GM19438 (cell line): ENCODE measurements around the gene ARHGAP29.

Source experiments
- ATAC-seq: cut with Tn5 transposase; IDR thresholded peaks from one replicate; pipeline ENCODE4 v1.9.1; 2021; ENCODE audit warnings: low read depth; ENCODE audit not compliant: unreplicated experiment

ARHGAP29 gene

GRCh38 chr1:94265906-94266305, 28.5 kb upstream of the ARHGAP29 start:
- no peak for ATAC-seq

DNA sequence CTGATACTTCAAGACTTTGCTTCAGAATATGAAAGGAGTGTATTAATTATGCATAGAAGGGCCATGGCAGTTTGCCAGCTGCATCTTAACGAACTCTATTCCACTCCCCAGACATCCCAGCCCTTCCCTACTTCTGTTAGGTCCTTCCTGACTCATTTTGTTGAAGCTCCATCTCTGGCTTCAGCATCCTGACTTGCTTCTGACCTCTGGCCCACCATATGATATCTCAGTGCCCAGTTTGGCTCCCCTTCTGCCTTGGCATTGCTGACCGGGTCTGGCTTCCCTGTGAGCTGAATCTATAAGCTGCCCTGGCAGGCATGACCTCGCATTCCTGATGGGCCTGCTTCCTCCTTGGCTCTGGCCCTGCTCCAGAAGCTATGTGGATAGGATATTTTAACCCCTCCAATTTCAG, 27.6 kb upstream of the ARHGAP29 start:
- no peak for ATAC-seq

DNA sequence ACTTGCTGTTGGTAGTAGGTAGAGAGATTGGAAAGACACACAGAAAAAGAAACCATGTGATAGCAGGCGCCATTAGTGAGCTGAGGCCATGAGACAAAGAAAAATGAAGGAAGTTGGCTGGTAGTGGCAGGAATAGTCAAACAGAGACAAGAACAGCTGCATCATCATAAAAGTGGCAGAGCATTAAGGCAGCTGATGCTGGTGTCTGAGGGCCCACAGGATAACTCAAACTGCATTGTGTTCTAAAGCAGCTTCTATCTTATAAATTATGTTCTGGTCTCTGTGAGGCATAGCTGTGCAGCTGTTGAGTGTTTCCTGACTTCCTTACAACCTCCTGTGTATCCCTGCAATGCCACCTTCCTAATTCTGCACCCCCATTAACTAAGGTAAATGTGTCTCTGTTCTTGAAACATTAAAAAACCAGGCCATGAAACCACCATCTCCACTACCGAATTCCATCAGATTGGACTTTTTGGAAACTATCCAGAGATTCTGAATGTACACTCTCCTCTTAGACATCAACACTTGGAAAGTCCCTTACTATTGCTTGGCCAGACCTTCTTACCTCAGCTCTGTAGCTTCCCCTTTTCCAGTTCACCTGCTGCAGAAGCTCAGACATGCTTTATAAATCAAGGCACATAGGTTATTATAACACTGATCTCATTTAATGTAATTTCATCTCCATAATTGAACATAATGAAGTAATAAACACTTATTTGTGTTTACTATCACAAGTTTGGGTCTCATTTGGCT, 23.4 kb upstream of the ARHGAP29 start:
- ATAC-seq, result no peak

GRCh38 chr1:94259635-94260289, 22.4 kb upstream of the ARHGAP29 start:
- ATAC-seq, result no peak

DNA sequence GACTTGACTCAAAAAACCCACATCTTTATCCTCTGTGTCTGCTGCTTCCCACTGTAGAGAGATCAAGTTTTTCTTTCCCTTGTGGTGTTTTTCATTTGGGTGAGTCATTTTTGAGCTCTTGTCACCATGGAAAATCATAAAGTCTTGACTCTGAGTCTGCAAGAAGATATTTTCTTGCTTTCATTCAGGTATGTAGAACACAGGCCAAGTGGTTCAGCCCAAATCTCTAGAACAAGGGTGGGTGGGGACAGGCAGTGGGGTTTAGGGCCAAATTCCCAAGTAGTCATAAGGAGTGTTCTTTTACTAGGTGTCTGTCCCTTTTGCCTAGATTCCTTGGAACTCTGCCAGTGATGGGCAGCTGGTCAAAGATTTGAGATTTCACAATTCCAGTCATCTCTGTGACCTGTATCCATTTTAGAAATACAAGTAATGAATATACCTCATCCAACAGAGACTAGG, 21.5 kb upstream of the ARHGAP29 start:
- no peak for ATAC-seq

DNA sequence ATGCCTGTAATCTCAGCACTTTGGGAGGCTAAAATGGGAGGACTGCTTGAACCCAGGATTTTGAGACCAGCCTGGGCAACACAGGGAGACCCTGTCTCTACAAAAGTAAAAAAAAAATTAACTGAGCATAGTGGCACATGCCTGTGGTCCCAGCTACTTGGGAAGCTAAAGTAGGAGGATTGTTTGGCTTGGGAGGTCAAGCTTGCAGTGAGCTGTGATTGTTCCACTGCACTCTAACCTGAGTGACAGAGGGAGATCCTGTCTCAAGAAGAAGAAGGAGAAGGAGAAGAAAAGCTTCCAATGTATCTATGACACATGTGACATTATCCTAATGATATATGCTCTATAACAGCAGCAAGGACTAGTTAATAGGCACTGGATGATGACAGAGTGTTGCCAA, 20.1 kb upstream of the ARHGAP29 start:
- ATAC-seq, result no peak

- no peak for ATAC-seq
Observed at GRCh38 chr1:94255476-94255875, 18.1 kb upstream of the ARHGAP29 start.

GRCh38 chr1:94254073-94254810, 16.9 kb upstream of the ARHGAP29 start:
- no peak for ATAC-seq

DNA sequence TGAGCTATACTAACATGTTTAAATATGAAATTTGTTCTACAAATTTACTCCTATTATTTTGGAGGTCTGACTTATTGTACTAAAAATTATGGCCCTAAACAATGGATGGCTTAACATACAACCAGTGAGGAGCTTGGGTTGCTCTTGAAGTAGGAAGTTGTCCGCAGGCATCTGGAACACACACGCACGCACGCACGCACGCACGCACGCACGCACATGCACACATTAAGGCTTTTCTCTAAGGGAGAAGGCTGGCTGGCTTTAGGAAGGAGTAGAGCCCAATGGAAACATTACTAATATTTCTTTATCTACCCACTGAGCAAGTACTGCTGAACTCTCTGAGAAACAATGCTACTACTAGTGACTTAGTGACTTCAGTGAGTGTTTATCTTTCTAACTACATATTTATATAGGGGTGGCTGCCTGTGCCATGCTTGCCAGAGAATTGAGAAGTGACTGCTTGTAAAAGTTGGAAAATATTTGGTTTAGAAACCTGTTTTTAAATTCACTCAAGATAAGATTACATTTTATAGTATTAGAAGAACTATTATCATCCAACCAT, 16.2 kb upstream of the ARHGAP29 start:
- ATAC-seq, result no peak

DNA sequence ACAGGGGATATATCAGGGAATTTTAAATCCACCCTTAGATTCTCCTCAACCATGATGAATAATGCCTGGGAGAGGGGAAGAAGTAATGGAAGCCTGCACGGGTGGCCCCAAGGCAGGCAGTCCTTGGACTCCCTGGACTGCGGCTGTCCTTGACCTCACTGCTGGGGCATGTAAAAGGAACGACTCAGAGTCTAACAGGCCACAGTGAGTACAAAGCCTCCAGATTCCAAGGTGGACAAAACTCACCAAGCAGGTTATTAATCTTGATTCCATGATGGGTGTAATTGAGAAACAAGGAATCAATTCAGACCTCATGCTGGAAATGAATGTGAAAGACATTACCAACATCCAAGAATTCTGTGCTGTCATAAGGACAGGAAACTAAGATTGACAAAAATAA, 13.0 kb upstream of the ARHGAP29 start:
- ATAC-seq, result no peak

DNA sequence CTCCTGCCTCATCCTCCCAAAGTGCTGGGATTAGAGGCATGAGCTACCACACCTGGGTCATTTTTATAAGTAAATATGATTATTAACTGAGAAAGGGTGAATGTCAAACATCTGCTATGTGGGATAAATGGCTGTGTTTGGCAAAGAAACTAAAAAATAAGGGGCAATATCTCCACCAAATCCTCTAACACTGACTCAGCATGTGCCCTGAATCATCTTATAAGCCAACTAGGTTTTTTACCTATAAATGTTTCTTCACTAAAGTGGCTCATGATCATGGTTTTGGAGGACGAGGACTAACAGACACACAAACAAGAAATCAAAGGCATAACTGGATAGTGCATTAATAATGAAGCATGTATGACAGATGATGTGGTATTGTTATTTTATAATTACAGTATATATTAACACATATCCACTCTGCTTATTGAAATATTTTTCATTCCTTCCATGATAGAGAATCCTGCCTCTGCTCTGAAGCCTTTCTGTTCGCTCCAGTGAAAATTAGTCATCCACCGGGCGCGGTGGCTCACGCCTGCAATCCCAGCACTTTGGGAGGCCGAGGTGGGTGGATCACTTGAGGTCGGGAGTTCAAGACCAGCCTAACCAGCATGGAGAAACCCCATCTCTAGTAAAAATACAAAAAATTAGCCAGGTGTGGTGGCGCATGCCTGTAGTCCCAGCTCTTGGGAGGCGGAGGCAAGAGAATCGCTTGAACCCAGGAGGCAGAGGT, 11.7 kb upstream of the ARHGAP29 start:
- ATAC-seq, result no peak

GRCh38 chr1:94247138-94248094, 10.0 kb upstream of the ARHGAP29 start:
- peak; percentile 96 for ATAC-seq

GRCh38 chr1:94246692-94247137, 9.3 kb upstream of the ARHGAP29 start:
- ATAC-seq, result no peak

- no peak for ATAC-seq
Observed at GRCh38 chr1:94245747-94246438, 8.5 kb upstream of the ARHGAP29 start.

DNA sequence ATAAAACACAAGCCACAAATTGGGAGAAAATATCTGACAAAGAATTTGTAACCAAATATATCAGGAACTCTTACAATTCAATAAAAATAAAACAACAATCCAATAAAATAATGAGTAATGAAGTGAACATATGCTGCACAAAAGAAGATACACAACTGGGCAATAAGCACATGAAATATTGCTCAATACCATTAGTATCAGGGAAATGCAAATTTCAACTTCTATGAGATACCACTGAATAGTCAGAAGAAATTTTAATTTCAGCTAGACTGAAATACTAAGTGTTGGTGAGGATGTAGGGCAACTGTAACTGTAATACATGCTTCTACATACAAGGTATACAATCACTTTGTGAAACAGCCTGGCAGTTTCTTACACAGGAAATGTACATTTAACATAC, 7.4 kb upstream of the ARHGAP29 start:
- no peak for ATAC-seq

- ATAC-seq, result no peak
Observed at GRCh38 chr1:94243665-94244064, 6.3 kb upstream of the ARHGAP29 start.

- no peak for ATAC-seq
Observed at GRCh38 chr1:94240822-94241221, 3.4 kb upstream of the ARHGAP29 start.

- no peak for ATAC-seq
Observed at GRCh38 chr1:94239796-94240195, 2.4 kb upstream of the ARHGAP29 start.

- ATAC-seq, result no peak
Observed at GRCh38 chr1:94239051-94239450, 1.7 kb upstream of the ARHGAP29 start.
